GM18508 (cell line): ENCODE results near the gene MAML3.

Experiments used
- ATAC-seq: cut with Tn5 transposase; IDR thresholded peaks from one replicate; pipeline ENCODE4 v1.9.1; 2021; ENCODE audit warnings: moderate number of reproducible peaks; ENCODE audit not compliant: insufficient read depth, unreplicated experiment

Gene MAML3

GRCh38 chr4:139833151-139833910 is 320.7 kb downstream of the MAML3 start:
- ATAC-seq = no peak

DNA sequence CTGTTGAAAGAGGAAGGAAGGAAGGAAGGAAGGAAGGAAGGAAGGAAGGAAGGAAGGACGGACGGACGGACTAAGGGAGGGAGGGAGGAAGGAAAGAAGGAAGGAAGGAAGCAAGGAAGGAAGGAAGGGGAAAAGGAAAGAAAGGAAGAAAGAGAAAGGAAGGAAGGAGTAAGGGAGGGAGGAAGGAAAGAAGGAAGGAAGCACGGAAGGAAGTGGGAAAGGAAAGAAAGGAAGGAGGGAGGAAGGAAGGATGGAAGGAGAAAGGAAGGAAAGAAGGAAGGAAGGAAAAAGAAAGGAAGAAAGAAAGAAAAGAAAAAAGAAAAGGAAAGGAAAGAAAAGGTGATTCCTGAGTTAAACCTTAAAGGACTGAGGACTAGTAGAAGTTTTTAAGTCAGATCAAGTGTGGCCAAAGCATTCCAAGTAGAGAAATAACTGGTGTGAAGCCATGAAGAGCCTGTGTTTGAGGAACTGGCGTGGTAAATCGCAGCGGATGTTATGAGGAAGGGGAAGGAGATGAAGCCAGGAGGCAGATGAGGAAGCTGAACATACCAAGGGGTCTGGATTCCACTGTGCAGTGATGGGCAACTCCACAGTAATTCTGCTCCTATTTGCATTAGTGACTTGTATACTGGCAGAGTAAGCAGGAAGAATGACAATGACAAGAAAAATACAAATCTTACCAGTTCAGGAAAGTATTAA is 324.9 kb downstream of the MAML3 start:
- no peak for ATAC-seq

DNA sequence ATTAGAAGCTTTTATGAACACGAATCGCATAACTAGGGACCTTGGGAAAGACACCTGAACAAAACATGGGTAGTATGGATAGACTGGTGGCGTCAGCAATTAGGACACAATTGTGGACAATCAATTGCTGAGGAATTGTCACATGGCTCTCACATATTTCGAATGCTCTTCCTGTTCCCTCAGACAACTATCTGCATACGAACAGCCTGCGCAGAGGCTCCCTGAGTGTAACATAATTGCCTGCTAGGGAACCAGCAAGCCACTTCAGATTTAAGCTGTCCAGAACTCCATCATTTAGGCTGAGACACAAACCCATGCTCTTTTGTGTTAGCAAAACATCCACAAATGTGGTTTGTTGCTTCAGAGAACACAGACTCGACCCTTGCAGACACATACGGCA is 327.6 kb downstream of the MAML3 start:
- no peak for ATAC-seq

DNA sequence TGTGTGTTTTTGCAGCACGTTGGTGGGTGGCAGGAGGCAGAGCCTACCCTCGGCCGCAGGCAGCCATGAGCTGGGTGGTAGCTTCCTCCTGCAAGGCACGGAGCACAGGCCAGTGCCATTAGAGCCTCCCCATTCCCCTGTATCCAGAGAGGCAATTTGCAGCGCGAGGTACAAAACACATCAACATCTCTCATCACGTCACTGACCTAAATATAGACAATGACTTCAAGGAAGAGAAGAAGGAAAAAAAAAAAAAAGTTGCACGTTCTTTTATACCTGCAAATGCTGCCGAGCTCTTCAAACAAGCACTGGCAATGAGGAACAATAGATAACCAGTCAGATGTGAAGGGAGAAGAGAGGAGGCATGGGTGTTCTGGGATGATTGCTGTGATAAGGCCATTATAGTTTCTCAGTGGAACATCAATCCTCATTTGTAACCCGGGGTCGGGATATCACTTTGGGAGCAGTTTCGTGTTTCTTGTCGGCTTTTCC is 328.4 kb downstream of the MAML3 start:
- no peak for ATAC-seq

- no peak for ATAC-seq
These were observed 329.0 kb downstream of the MAML3 start for GRCh38 chr4:139824882-139825522.

DNA sequence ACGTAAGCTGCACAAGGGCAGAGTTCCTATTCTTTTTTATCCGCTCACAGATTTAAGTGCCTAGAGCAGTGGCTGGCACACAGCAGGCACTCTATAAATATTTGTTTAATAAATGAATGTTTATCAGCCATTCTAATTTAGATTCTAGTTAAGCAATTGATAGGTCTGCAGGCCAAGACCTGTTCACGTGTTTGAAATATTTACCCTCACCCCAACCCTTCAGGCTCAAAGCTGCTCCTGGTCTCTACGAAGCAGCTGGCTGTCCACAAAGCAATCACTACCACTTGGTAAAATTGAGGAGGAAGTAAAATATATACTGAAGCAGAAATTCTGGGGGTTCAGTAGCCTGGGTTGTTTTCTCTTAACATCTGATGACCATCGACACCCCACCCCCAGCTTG is 330.2 kb downstream of the MAML3 start:
- ATAC-seq = no peak

- no peak for ATAC-seq
These were observed 330.6 kb downstream of the MAML3 start for GRCh38 chr4:139823345-139823744.

GRCh38 chr4:139822391-139822790 is 331.6 kb downstream of the MAML3 start:
- ATAC-seq = no peak

- no peak for ATAC-seq
These were observed 334.9 kb downstream of the MAML3 start for GRCh38 chr4:139819082-139819481.

- no peak for ATAC-seq
These were observed 336.1 kb downstream of the MAML3 start for GRCh38 chr4:139817657-139818452.

GRCh38 chr4:139816856-139817255 is 337.1 kb downstream of the MAML3 start:
- no peak for ATAC-seq

DNA sequence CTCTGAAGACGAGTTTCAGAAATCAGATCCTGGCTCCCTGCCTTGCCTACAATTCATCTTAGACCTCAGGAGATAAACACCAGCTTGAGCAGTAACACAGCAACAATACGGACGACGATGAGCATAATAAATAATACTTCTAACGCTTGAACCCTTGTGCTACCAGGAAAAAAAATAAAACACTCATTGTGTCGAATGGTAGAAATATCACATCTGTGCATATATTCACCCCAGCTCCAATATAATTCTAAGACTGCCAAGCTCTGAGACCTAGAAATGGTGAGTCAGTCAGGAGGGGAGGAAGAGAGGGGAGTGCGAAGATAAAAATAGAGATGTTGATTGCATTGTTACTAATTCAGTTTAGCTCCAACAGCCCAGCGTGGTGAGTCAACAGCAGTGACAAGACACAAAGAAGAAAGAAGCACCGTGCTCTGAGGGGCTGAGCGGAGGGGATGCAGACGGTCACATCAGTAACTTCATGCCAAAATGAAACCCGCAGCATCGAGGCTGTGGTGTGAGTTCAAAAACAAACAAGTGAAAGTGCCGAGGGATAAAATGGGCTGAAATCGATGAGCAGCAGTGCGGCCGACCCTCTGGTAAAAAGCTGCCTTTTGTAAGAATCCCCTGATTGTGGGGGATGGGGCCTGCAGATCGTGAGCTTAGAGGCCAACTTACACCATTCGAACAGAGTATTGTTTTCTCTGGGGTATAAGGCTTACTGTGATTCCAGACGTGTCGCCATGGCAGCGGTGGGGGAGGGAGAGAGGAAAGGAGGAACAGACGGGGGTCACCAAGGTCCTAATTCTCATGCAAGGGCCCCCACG is 338.0 kb downstream of the MAML3 start:
- ATAC-seq = no peak

- ATAC-seq = no peak
These were observed 339.5 kb downstream of the MAML3 start for GRCh38 chr4:139814323-139815015.

- ATAC-seq = no peak
These were observed 340.1 kb downstream of the MAML3 start for GRCh38 chr4:139813881-139814280.

DNA sequence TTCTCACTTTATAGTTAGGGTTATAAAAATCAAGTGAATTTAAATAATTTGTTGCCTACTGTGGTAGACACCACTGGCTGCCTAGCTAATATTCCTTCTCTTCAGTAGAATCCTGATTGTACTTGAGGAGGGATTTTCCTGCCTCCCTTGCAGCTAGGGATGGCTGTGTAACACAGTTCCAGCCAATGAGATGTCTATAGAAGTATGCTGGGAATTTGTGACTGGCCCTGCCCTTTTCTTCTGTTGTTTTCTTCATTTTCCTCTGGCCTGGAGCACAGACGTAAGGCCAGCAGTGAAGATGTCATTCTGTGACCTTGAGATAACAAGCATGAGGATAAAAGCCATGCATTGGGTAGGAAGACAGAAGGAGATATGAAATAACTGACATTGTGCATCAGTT is 343.3 kb downstream of the MAML3 start:
- no peak for ATAC-seq

GRCh38 chr4:139809757-139810140 is 344.2 kb downstream of the MAML3 start:
- no peak for ATAC-seq

DNA sequence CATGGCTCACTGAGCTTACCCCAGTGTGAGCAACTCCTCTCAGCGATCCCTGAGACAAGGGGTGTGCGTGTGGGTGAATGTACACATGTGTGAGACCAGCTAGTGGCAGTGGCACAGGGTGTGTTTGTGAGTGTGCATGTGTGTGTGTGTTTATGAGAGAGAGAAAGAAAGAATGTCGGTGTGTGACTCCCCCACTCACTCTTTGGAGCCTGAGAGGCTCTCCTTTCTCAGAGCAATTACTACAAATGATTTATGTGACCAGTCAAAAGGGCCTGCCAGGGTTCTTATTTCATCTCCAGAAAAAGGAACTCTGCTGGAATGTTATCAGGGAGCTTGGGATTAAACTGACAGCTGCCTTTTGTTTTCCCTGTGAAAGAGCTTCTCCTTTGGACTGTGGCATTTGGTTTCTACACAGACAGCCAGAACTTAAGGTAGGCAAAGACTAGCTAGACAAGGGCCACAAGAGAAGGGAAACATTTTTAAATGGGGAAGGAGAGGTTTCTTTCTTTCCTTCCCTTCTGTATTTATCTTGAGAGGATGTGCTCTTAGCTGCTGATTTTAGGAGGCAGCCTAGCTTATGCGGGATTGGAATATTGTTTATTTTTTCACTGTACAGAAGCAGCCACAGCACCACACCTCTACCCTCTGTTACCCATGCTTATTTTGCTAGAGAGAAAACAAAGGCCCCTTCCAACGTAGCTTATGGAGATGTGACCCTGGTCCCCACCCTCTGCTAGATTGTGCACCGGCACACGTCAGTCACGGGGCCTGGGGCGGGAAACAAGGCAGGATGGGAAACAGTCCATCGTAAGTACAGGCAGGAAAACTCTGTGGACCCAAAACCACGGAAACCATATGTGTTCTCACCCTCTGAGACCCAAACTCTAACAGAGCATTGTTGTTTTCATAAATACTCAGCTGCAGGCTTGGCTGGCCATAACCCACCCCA is 344.9 kb downstream of the MAML3 start:
- no peak for ATAC-seq

GRCh38 chr4:139808381-139808807 is 345.6 kb downstream of the MAML3 start:
- ATAC-seq = no peak
